Keratinocyte (primary cell): Measurements from ENCODE around the gene SIGLECL1. TPM values are rescaled to one million over a fixed set of nuclear protein-coding genes. Genes with fewer than 3 reads are reported as not detected.

ENCODE experiments used
- DNase-seq: peaks from one replicate; pipeline ENCODE4 v3.0.0-alpha.2; 2011; ENCODE audit warnings: low read depth, missing footprints, low spot score
- FAIRE-seq: peaks from 2 replicates; lab custom pipeline; 2011; peaks lifted over from hg19 to GRCh38; lab: Jason Lieb, UNC
- H2AFZ ChIP-seq: 2 replicates; pipeline ENCODE4 v1.6.0; 2012; ENCODE audit warnings: low read length, control low read depth, inconsistent platforms; ENCODE audit not compliant: control insufficient read depth
- H3K27ac ChIP-seq: 2 replicates; pipeline ENCODE4 v1.5.1; 2011; ENCODE audit warnings: low read length; ENCODE audit not compliant: control insufficient read depth, insufficient read depth
- H3K27me3 ChIP-seq: 3 replicates; pipeline ENCODE4 v1.6.0; 2011; ENCODE audit warnings: low read length; ENCODE audit not compliant: control insufficient read depth, insufficient read depth; ENCODE audit errors: extremely low read depth
- H3K36me3 ChIP-seq, 2 experiments: 2 replicates in 1 of 2; 3 replicates in 1 of 2; pipeline ENCODE4 v1.5.1; 2011; ENCODE audit warnings: low read length in 2 of 2, mild to moderate bottlenecking in 1 of 2; ENCODE audit not compliant: control insufficient read depth in 2 of 2, insufficient read depth in 2 of 2; ENCODE audit errors: extremely low read depth in 1 of 2
- H3K4me1 ChIP-seq: 3 replicates; pipeline ENCODE4 v1.5.1; 2011; ENCODE audit warnings: low read length; ENCODE audit not compliant: control insufficient read depth, insufficient read depth; ENCODE audit errors: extremely low read depth
- H3K4me2 ChIP-seq: 3 replicates; pipeline ENCODE4 v1.6.0; 2011; ENCODE audit warnings: low read depth, low read length; ENCODE audit not compliant: control insufficient read depth, insufficient read depth; ENCODE audit errors: extremely low read depth
- H3K4me3 ChIP-seq, 3 experiments: fragments of 200-600 bp in 1 of 3; sonication (generic) in 1 of 3; 2 replicates in 2 of 3; 3 replicates in 1 of 3; pipeline ENCODE4 v1.5.1; 2011 to 2016; ENCODE audit warnings: low read length in 3 of 3, mild to moderate bottlenecking in 3 of 3, control low read depth in 2 of 3, inconsistent platforms in 1 of 3, low read depth in 1 of 3, mixed read lengths in 1 of 3, mixed run types in 1 of 3, moderate library complexity in 1 of 3; ENCODE audit not compliant: control insufficient read depth in 2 of 3, insufficient read depth in 2 of 3; ENCODE audit errors: extremely low read depth in 1 of 3
- H3K79me2 ChIP-seq: 2 replicates; pipeline ENCODE4 v1.6.0; 2012; ENCODE audit warnings: low read length; ENCODE audit not compliant: control insufficient read depth, insufficient read depth
- H3K9ac ChIP-seq: 3 replicates; pipeline ENCODE4 v1.6.0; 2011; ENCODE audit warnings: low read length; ENCODE audit not compliant: control insufficient read depth, insufficient read depth; ENCODE audit errors: extremely low read depth
- H3K9me1 ChIP-seq: 3 replicates; pipeline ENCODE4 v1.6.0; 2011; ENCODE audit warnings: low read length; ENCODE audit not compliant: control insufficient read depth, insufficient read depth; ENCODE audit errors: extremely low read depth
- H3K9me3 ChIP-seq: 2 replicates; pipeline ENCODE4 v1.5.1; 2012; ENCODE audit warnings: low read depth, low read length; ENCODE audit not compliant: control insufficient read depth
- H4K20me1 ChIP-seq: 3 replicates; pipeline ENCODE4 v1.6.0; 2011; ENCODE audit warnings: low read length; ENCODE audit not compliant: control insufficient read depth, insufficient read depth; ENCODE audit errors: extremely low read depth
- CTCF ChIP-seq, 3 experiments: IDR thresholded peaks in 1 of 3; conservative IDR thresholded peaks in 1 of 3; optimal IDR thresholded peaks in 1 of 3; 2 replicates in 2 of 3; 3 replicates in 1 of 3; pipeline versions ENCODE3 to v1.5.1; 2011; ENCODE audit warnings: low read length in 3 of 3, mild to moderate bottlenecking in 3 of 3, moderate library complexity in 2 of 3, control low read depth in 1 of 3, inconsistent platforms in 1 of 3; ENCODE audit not compliant: insufficient read depth in 2 of 3; ENCODE audit errors: extremely low read depth in 1 of 3
- EZH2 ChIP-seq: IDR thresholded peaks from one replicate; pipeline ENCODE4 v1.6.1; 2012; ENCODE audit warnings: inconsistent platforms, mild to moderate bottlenecking, low read length, moderate library complexity
- dilution Hi-C: fragments of 300-500 bp; cut with MboI; formaldehyde crosslinking; loops from one replicate; pipeline ENCODE4 v1.7.0; 2020; ENCODE audit warnings: low sequenced_read_pairs; ENCODE audit not compliant: extremely low pct_ligation_motif_present
- polyA plus RNA-seq, 5 experiments: library from polyadenylated mRNA; depleted of rRNA in 3 of 5; stranded (reverse) in 3 of 5; stranded (forward) in 1 of 5; unstranded in 1 of 5; fragments of >200 nt; gene quantifications; 1 replicate in 1 of 5; 2 replicates in 3 of 5; 3 replicates in 1 of 5; pipeline versions ENCODE4 v1.2.1 to v1.2.3, GENCODE V29; 2011 to 2012; ENCODE audit warnings: missing spikeins in 2 of 5, low read depth in 1 of 5, low replicate concordance in 1 of 5

The SIGLECL1 gene
- polyA plus RNA-seq, 1 donor (not counting 4 experiments of a cell fraction or from before 2014, with no cell fraction given) = not detected

GRCh38 chr19:51246164-51246552 lies 4.7 kb upstream of the SIGLECL1 start:
- DNase-seq (no peak), FAIRE-seq (no peak)
- Histone ChIP-seq H3K9me3 (no peaks in the 10 kb centered on the region), H3K27ac (no peak overlapping the region), H2AFZ (no peak overlapping the region), H3K79me2 (no peaks in the 10 kb centered on the region), H3K4me3 (no peak overlapping the region), H3K9ac (no peak overlapping the region), H3K27me3 (no peaks in the 10 kb centered on the region), H4K20me1 (no peaks in the 10 kb centered on the region), H3K4me1 (no peaks in the 10 kb centered on the region), H3K4me2 (no peak overlapping the region), H3K36me3 (no peaks in the 10 kb centered on the region), H3K9me1 (no peaks in the 10 kb centered on the region)
- no peak for TF ChIP-seq CTCF (optimal IDR thresholded peaks at IDR 0.05 in 1 of 3, IDR thresholded peaks at IDR 0.05 in 1 of 3, conservative IDR thresholded peaks at IDR 0.05 in 1 of 3; ENCODE audit: extremely low read depth in 1 of 3, insufficient read depth in 2 of 3, low read length in 3 of 3)
- TF ChIP-seq EZH2 = no peak
- dilution Hi-C loops = no loop called here

- Histone ChIP-seq H4K20me1 (no peaks in the 10 kb centered on the region), H3K27me3 (no peaks in the 10 kb centered on the region), H3K9ac (no peak overlapping the region), H3K9me3 (no peaks in the 10 kb centered on the region), H3K9me1 (no peaks in the 10 kb centered on the region), H3K27ac (no peak overlapping the region), H3K4me3 (no peak overlapping the region), H2AFZ (no peak overlapping the region), H3K79me2 (no peaks in the 10 kb centered on the region), H3K36me3 (no peaks in the 10 kb centered on the region), H3K4me1 (no peaks in the 10 kb centered on the region), H3K4me2 (no peak overlapping the region)
- dilution Hi-C loops = no loop called here
- DNase-seq (no peak), FAIRE-seq (no peak)
- no peak for TF ChIP-seq CTCF (optimal IDR thresholded peaks at IDR 0.05 in 1 of 3, IDR thresholded peaks at IDR 0.05 in 1 of 3, conservative IDR thresholded peaks at IDR 0.05 in 1 of 3; ENCODE audit: extremely low read depth in 1 of 3, insufficient read depth in 2 of 3, low read length in 3 of 3)
- TF ChIP-seq EZH2 = no peak
Observed at GRCh38 chr19:51247972-51248590, 2.8 kb upstream of the SIGLECL1 start.
